ENCODE measurements around the gene AAK1. TPM values are rescaled to one million over a fixed set of nuclear protein-coding genes. Genes with fewer than 3 reads are reported as not detected.
"Not testable (repeated sequence)": the region's sequence is repeated elsewhere in the genome, so short reads cannot be mapped to it uniquely, and the experiment has no call there.

Gene AAK1
- total RNA-seq, 2 experiments from 2014 or later, result 115 to 121 TPM

GRCh38 chr2:69436938-69437750, 206.4 kb downstream of the AAK1 start, which contains the start of gene NFU1:
Gene NFU1, minus strand, starts transcription at chr2:69437435. Its CDS starts 13 bp downstream, at chr2:69437422.
- no peaks in the 10 kb centered on the region for H3K27me3 Mint-ChIP-seq
- H3K4me3 Mint-ChIP-seq, result peak within 1 kb of the TSS; percentile 94
- peaks cover 31% of the 10 kb centered on the region for H3K4me1 Mint-ChIP-seq
- H3K27ac Mint-ChIP-seq, result peak within 1 kb of the TSS; percentile 96
- peak; percentile 88 for DNase-seq
- ChIA-PET POLR2A (interaction anchor here (0.5 to 2.5 kb wide), 42 partner anchors 9 to 856 kb away, joined by 3 to 33 read pairs (median 3); partner anchors contain the start of genes AAK1, ANXA4, C2orf42 and GFPT1), CTCF (interaction anchor here (0.6 to 2.8 kb wide), 36 partner anchors 11 to 856 kb away, joined by 3 to 38 read pairs (median 4); partner anchors contain the start of genes C2orf42, SNRNP27 and SNRPG)
- peaks cover 5% of the 10 kb centered on the region for H3K36me3 Mint-ChIP-seq (ENCODE audit: low read depth)
- peaks cover 8% of the 10 kb centered on the region for H3K9me3 Mint-ChIP-seq

- Mint-ChIP-seq H3K36me3 (ENCODE audit: low read depth) (peaks cover 8% of the 10 kb centered on the region), H3K27ac (peak overlapping the region; percentile 96), H3K27me3 (no peaks in the 10 kb centered on the region), H3K4me1 (peaks cover 33% of the 10 kb centered on the region), H3K9me3 (peaks cover 8% of the 10 kb centered on the region), H3K4me3 (peak overlapping the region; percentile 94)
- DNase-seq, result no peak
- CTCF ChIA-PET, result interaction anchor here (0.7 to 2.8 kb wide), 28 partner anchors 10 to 857 kb away, joined by 3 to 38 read pairs (median 4); partner anchors contain the start of genes C2orf42 and SNRPG
- POLR2A ChIA-PET, result interaction anchor here (0.6 to 2.5 kb wide), 28 partner anchors 14 to 857 kb away, joined by 3 to 33 read pairs (median 4); partner anchors contain the start of genes AAK1, ANXA4, C2orf42 and GFPT1
Measured at GRCh38 chr2:69436596-69436937, 207.0 kb downstream of the AAK1 start.

- Mint-ChIP-seq H3K27ac (no peak overlapping the region), H3K36me3 (ENCODE audit: low read depth) (peaks cover 8% of the 10 kb centered on the region), H3K9me3 (peaks cover 8% of the 10 kb centered on the region), H3K4me3 (no peak overlapping the region), H3K4me1 (peaks cover 33% of the 10 kb centered on the region), H3K27me3 (no peaks in the 10 kb centered on the region)
- DNase-seq, result no peak
- POLR2A ChIA-PET, result no interaction called here
- CTCF ChIA-PET, result no interaction called here
Measured at GRCh38 chr2:69434753-69435152, 208.8 kb downstream of the AAK1 start.

- Mint-ChIP-seq H3K36me3 (ENCODE audit: low read depth) (peaks cover 11% of the 10 kb centered on the region), H3K9me3 (no peaks in the 10 kb centered on the region), H3K27ac (no peak overlapping the region), H3K4me1 (peaks cover 5% of the 10 kb centered on the region), H3K4me3 (no peak overlapping the region), H3K27me3 (no peaks in the 10 kb centered on the region)
- CTCF ChIA-PET, result no interaction called here
- no peak for DNase-seq
- POLR2A ChIA-PET, result interaction anchor here (0.7 kb wide), 1 partner anchor 12 kb away, joined by 4 read pairs; no protein-coding TSS in a partner anchor
Measured at GRCh38 chr2:69429491-69430183, 213.9 kb downstream of the AAK1 start.

- H3K9me3 Mint-ChIP-seq, result no peaks in the 10 kb centered on the region
- H3K4me3 Mint-ChIP-seq, result no peak overlapping the region
- no peak overlapping the region for H3K27ac Mint-ChIP-seq
- ChIA-PET CTCF (no interaction called here), POLR2A (interaction anchor here (0.9 to 1.3 kb wide), 2 partner anchors 9 to 486 kb away, joined by 3 read pairs; partner anchors contain the start of genes MXD1 and NFU1)
- peaks cover 11% of the 10 kb centered on the region for H3K36me3 Mint-ChIP-seq (ENCODE audit: low read depth)
- H3K4me1 Mint-ChIP-seq, result peaks cover 3% of the 10 kb centered on the region
- no peak for DNase-seq
- no peaks in the 10 kb centered on the region for H3K27me3 Mint-ChIP-seq
Measured at GRCh38 chr2:69428981-69429380, 214.6 kb downstream of the AAK1 start.

- CTCF ChIA-PET, result interaction anchor here (0.7 kb wide), 1 partner anchor 192 kb away, joined by 3 read pairs; no protein-coding TSS in a partner anchor
- Mint-ChIP-seq H3K4me3 (no peak overlapping the region), H3K27ac (no peak overlapping the region), H3K9me3 (no peaks in the 10 kb centered on the region), H3K36me3 (ENCODE audit: low read depth) (peaks cover 18% of the 10 kb centered on the region), H3K27me3 (no peaks in the 10 kb centered on the region), H3K4me1 (no peaks in the 10 kb centered on the region)
- POLR2A ChIA-PET, result no interaction called here
- no peak for DNase-seq
Measured at GRCh38 chr2:69424419-69424818, 219.1 kb downstream of the AAK1 start.

- H3K27me3 Mint-ChIP-seq, result no peaks in the 10 kb centered on the region
- ChIA-PET CTCF (interaction anchor here (0.6 kb wide), 1 partner anchor 1233 kb away, joined by 3 read pairs; no protein-coding TSS in a partner anchor), POLR2A (no interaction called here)
- H3K27ac Mint-ChIP-seq, result no peak overlapping the region
- peaks cover 14% of the 10 kb centered on the region for H3K36me3 Mint-ChIP-seq (ENCODE audit: low read depth)
- H3K4me3 Mint-ChIP-seq, result no peak overlapping the region
- no peaks in the 10 kb centered on the region for H3K4me1 Mint-ChIP-seq
- H3K9me3 Mint-ChIP-seq, result no peaks in the 10 kb centered on the region
- no peak for DNase-seq
Measured at GRCh38 chr2:69422198-69422597, 221.3 kb downstream of the AAK1 start.

GRCh38 chr2:69419111-69419510, 224.4 kb downstream of the AAK1 start:
- H3K36me3 Mint-ChIP-seq (ENCODE audit: low read depth), result peaks cover 17% of the 10 kb centered on the region
- DNase-seq, H3K27ac Mint-ChIP-seq, H3K27me3 Mint-ChIP-seq, H3K4me1 Mint-ChIP-seq, H3K4me3 Mint-ChIP-seq, H3K9me3 Mint-ChIP-seq, POLR2A ChIA-PET: not testable (repeated sequence)
- CTCF ChIA-PET, result interaction anchor here (1.3 kb wide), 1 partner anchor 44 kb away, joined by 4 read pairs; no protein-coding TSS in a partner anchor

GRCh38 chr2:69416147-69416546, 227.4 kb downstream of the AAK1 start:
- H3K27ac Mint-ChIP-seq, result no peak overlapping the region
- H3K27me3 Mint-ChIP-seq, result no peaks in the 10 kb centered on the region
- no peaks in the 10 kb centered on the region for H3K9me3 Mint-ChIP-seq
- ChIA-PET CTCF (no interaction called here), POLR2A (no interaction called here)
- no peak overlapping the region for H3K4me3 Mint-ChIP-seq
- H3K36me3 Mint-ChIP-seq (ENCODE audit: low read depth), result peaks cover 13% of the 10 kb centered on the region
- H3K4me1 Mint-ChIP-seq, result no peaks in the 10 kb centered on the region
- no peak for DNase-seq

Other genes with a start within 250 kb of the AAK1 start
- 10 to 100 TPM; 24.4 to 30.7 TPM for gene NFU1, start 206.3 kb downstream of the AAK1 start, total RNA-seq
- 10 to 100 TPM; 86.9 to 90.4 TPM for gene ANXA4, start 98.4 kb upstream of the AAK1 start, total RNA-seq
- gene GMCL1, start 185.9 kb upstream of the AAK1 start, total RNA-seq, result 10 to 100 TPM; 30.1 to 34.8 TPM

All from activated CD4-positive, alpha-beta memory T cell treated with anti-CD3 and anti-CD28 coated beads, Interleukin-2, amount 10 ng/mL, durations not matched to agents 7 days and 5 days (primary cell).